ENCODE results near the gene MCC.

MCC gene

GRCh38 chr5:113493446-113493845 is 5.2 kb upstream of the MCC start:
- no peak for DNase-seq
- H3K4me1 ChIP-seq (ENCODE audit: control insufficient read depth, insufficient read depth, low read length, poor library complexity, severe bottlenecking) = peaks cover 9% of the 10 kb centered on the region
- H3K4me3 ChIP-seq (ENCODE audit: insufficient read depth, low read depth, low read length, poor library complexity, severe bottlenecking) = no peak overlapping the region
- no peaks in the 10 kb centered on the region for H3K36me3 ChIP-seq (ENCODE audit: control insufficient read depth, insufficient read depth, low read length)
- peaks cover 7% of the 10 kb centered on the region for H3K27me3 ChIP-seq (replicated peaks; ENCODE audit: control insufficient read depth, insufficient read depth, low read length, poor library complexity, severe bottlenecking)
- no peak overlapping the region for H3K27ac ChIP-seq (ENCODE audit: insufficient read depth, low read length, poor library complexity, severe bottlenecking)
- H3K9me3 ChIP-seq (ENCODE audit: control insufficient read depth, low read length) = peaks cover 5% of the 10 kb centered on the region

- Histone ChIP-seq H3K36me3 (ENCODE audit: control insufficient read depth, insufficient read depth, low read length) (no peaks in the 10 kb centered on the region), H3K4me1 (ENCODE audit: control insufficient read depth, insufficient read depth, low read length, poor library complexity, severe bottlenecking) (peaks cover 22% of the 10 kb centered on the region), H3K27ac (ENCODE audit: insufficient read depth, low read length, poor library complexity, severe bottlenecking) (no peak overlapping the region), H3K27me3 (replicated peaks; ENCODE audit: control insufficient read depth, insufficient read depth, low read length, poor library complexity, severe bottlenecking) (peaks cover 17% of the 10 kb centered on the region), H3K9me3 (ENCODE audit: control insufficient read depth, low read length) (peaks cover 5% of the 10 kb centered on the region), H3K4me3 (ENCODE audit: insufficient read depth, low read depth, low read length, poor library complexity, severe bottlenecking) (no peak overlapping the region)
- DNase-seq = no peak
These were observed 2.8 kb upstream of the MCC start for GRCh38 chr5:113491022-113491421.

- Histone ChIP-seq H3K27ac (ENCODE audit: insufficient read depth, low read length, poor library complexity, severe bottlenecking) (no peak overlapping the region), H3K36me3 (ENCODE audit: control insufficient read depth, insufficient read depth, low read length) (no peaks in the 10 kb centered on the region), H3K4me1 (ENCODE audit: control insufficient read depth, insufficient read depth, low read length, poor library complexity, severe bottlenecking) (peaks cover 22% of the 10 kb centered on the region), H3K27me3 (replicated peaks; ENCODE audit: control insufficient read depth, insufficient read depth, low read length, poor library complexity, severe bottlenecking) (peaks cover 17% of the 10 kb centered on the region), H3K9me3 (ENCODE audit: control insufficient read depth, low read length) (peaks cover 5% of the 10 kb centered on the region), H3K4me3 (ENCODE audit: insufficient read depth, low read depth, low read length, poor library complexity, severe bottlenecking) (no peak overlapping the region)
- DNase-seq = no peak
These were observed 2.1 kb upstream of the MCC start for GRCh38 chr5:113490317-113490716.

- Histone ChIP-seq H3K27ac (ENCODE audit: insufficient read depth, low read length, poor library complexity, severe bottlenecking) (no peak overlapping the region), H3K4me3 (ENCODE audit: insufficient read depth, low read depth, low read length, poor library complexity, severe bottlenecking) (no peak overlapping the region)
- peak in 1 of 3 donors; percentile 9 for DNase-seq
These were observed 1.0 kb upstream of the MCC start for GRCh38 chr5:113489299-113489698.

GRCh38 chr5:113488645-113489184 is 462 bp upstream of the MCC start:
- H3K27me3 ChIP-seq (replicated peaks; ENCODE audit: control insufficient read depth, insufficient read depth, low read length, poor library complexity, severe bottlenecking) = peaks cover 17% of the 10 kb centered on the region
- no peak overlapping the region for H3K27ac ChIP-seq (ENCODE audit: insufficient read depth, low read length, poor library complexity, severe bottlenecking)
- peak overlapping the region; percentile 62 for H3K4me3 ChIP-seq (ENCODE audit: insufficient read depth, low read depth, low read length, poor library complexity, severe bottlenecking)
- peaks cover 22% of the 10 kb centered on the region for H3K4me1 ChIP-seq (ENCODE audit: control insufficient read depth, insufficient read depth, low read length, poor library complexity, severe bottlenecking)
- no peak for DNase-seq
- no peaks in the 10 kb centered on the region for H3K36me3 ChIP-seq (ENCODE audit: control insufficient read depth, insufficient read depth, low read length)
- H3K9me3 ChIP-seq (ENCODE audit: control insufficient read depth, low read length) = peaks cover 5% of the 10 kb centered on the region

More at GRCh38 chr5:113489299-113489698, 1.0 kb upstream of the MCC start:
- Histone ChIP-seq H3K27me3 (replicated peaks; ENCODE audit: control insufficient read depth, insufficient read depth, low read length, poor library complexity, severe bottlenecking) (peaks cover 17% of the 10 kb centered on the region), H3K4me1 (ENCODE audit: control insufficient read depth, insufficient read depth, low read length, poor library complexity, severe bottlenecking) (peaks cover 22% of the 10 kb centered on the region), H3K36me3 (ENCODE audit: control insufficient read depth, insufficient read depth, low read length) (no peaks in the 10 kb centered on the region), H3K9me3 (ENCODE audit: control insufficient read depth, low read length) (peaks cover 5% of the 10 kb centered on the region)

GRCh38 chr5:113487416-113487780 is 855 bp downstream of the MCC start:
- Histone ChIP-seq H3K27ac (ENCODE audit: insufficient read depth, low read length, poor library complexity, severe bottlenecking) (no peak overlapping the region), H3K4me1 (ENCODE audit: control insufficient read depth, insufficient read depth, low read length, poor library complexity, severe bottlenecking) (peaks cover 22% of the 10 kb centered on the region), H3K4me3 (ENCODE audit: insufficient read depth, low read depth, low read length, poor library complexity, severe bottlenecking) (peak overlapping the region; percentile 62), H3K9me3 (ENCODE audit: control insufficient read depth, low read length) (peaks cover 5% of the 10 kb centered on the region), H3K36me3 (ENCODE audit: control insufficient read depth, insufficient read depth, low read length) (no peaks in the 10 kb centered on the region), H3K27me3 (replicated peaks; ENCODE audit: control insufficient read depth, insufficient read depth, low read length, poor library complexity, severe bottlenecking) (peaks cover 17% of the 10 kb centered on the region)
- no peak for DNase-seq

- Histone ChIP-seq H3K36me3 (ENCODE audit: control insufficient read depth, insufficient read depth, low read length) (no peaks in the 10 kb centered on the region), H3K27me3 (replicated peaks; ENCODE audit: control insufficient read depth, insufficient read depth, low read length, poor library complexity, severe bottlenecking) (no peaks in the 10 kb centered on the region), H3K27ac (ENCODE audit: insufficient read depth, low read length, poor library complexity, severe bottlenecking) (no peak overlapping the region), H3K4me1 (ENCODE audit: control insufficient read depth, insufficient read depth, low read length, poor library complexity, severe bottlenecking) (no peaks in the 10 kb centered on the region), H3K4me3 (ENCODE audit: insufficient read depth, low read depth, low read length, poor library complexity, severe bottlenecking) (no peak overlapping the region), H3K9me3 (ENCODE audit: control insufficient read depth, low read length) (no peaks in the 10 kb centered on the region)
- DNase-seq = no peak
These were observed 8.0 kb downstream of the MCC start for GRCh38 chr5:113480243-113480642.

- no peak overlapping the region for H3K4me3 ChIP-seq (ENCODE audit: insufficient read depth, low read depth, low read length, poor library complexity, severe bottlenecking)
- no peak overlapping the region for H3K27ac ChIP-seq (ENCODE audit: insufficient read depth, low read length, poor library complexity, severe bottlenecking)
- no peaks in the 10 kb centered on the region for H3K27me3 ChIP-seq (replicated peaks; ENCODE audit: control insufficient read depth, insufficient read depth, low read length, poor library complexity, severe bottlenecking)
- H3K36me3 ChIP-seq (ENCODE audit: control insufficient read depth, insufficient read depth, low read length) = no peaks in the 10 kb centered on the region
- no peaks in the 10 kb centered on the region for H3K9me3 ChIP-seq (ENCODE audit: control insufficient read depth, low read length)
- DNase-seq = no peak
- H3K4me1 ChIP-seq (ENCODE audit: control insufficient read depth, insufficient read depth, low read length, poor library complexity, severe bottlenecking) = no peaks in the 10 kb centered on the region
These were observed 9.6 kb downstream of the MCC start for GRCh38 chr5:113478691-113479090.

GRCh38 chr5:113474100-113474728 is 14.0 kb downstream of the MCC start:
- no peaks in the 10 kb centered on the region for H3K4me1 ChIP-seq (ENCODE audit: control insufficient read depth, insufficient read depth, low read length, poor library complexity, severe bottlenecking)
- H3K27ac ChIP-seq (ENCODE audit: insufficient read depth, low read length, poor library complexity, severe bottlenecking) = no peak overlapping the region
- H3K36me3 ChIP-seq (ENCODE audit: control insufficient read depth, insufficient read depth, low read length) = no peaks in the 10 kb centered on the region
- no peaks in the 10 kb centered on the region for H3K9me3 ChIP-seq (ENCODE audit: control insufficient read depth, low read length)
- no peak for DNase-seq
- H3K27me3 ChIP-seq (replicated peaks; ENCODE audit: control insufficient read depth, insufficient read depth, low read length, poor library complexity, severe bottlenecking) = no peaks in the 10 kb centered on the region
- H3K4me3 ChIP-seq (ENCODE audit: insufficient read depth, low read depth, low read length, poor library complexity, severe bottlenecking) = no peak overlapping the region

- no peak for DNase-seq
- H3K9me3 ChIP-seq (ENCODE audit: control insufficient read depth, low read length) = no peaks in the 10 kb centered on the region
- no peak overlapping the region for H3K4me3 ChIP-seq (ENCODE audit: insufficient read depth, low read depth, low read length, poor library complexity, severe bottlenecking)
- H3K4me1 ChIP-seq (ENCODE audit: control insufficient read depth, insufficient read depth, low read length, poor library complexity, severe bottlenecking) = no peaks in the 10 kb centered on the region
- no peak overlapping the region for H3K27ac ChIP-seq (ENCODE audit: insufficient read depth, low read length, poor library complexity, severe bottlenecking)
- no peaks in the 10 kb centered on the region for H3K36me3 ChIP-seq (ENCODE audit: control insufficient read depth, insufficient read depth, low read length)
- no peaks in the 10 kb centered on the region for H3K27me3 ChIP-seq (replicated peaks; ENCODE audit: control insufficient read depth, insufficient read depth, low read length, poor library complexity, severe bottlenecking)
These were observed 25.2 kb downstream of the MCC start for GRCh38 chr5:113463032-113463431.
